LoVo (cell line): ENCODE measurements around the gene FLNA.
"Not testable (repeated sequence)": the region's sequence is repeated elsewhere in the genome, so short reads cannot be mapped to it uniquely, and the experiment has no call there.

ENCODE experiments used
- DNase-seq: peaks from one replicate; pipeline ENCODE4 v3.0.0-alpha.2; 2016; ENCODE audit warnings: low spot score

Gene FLNA

GRCh38 chrX:154397888-154398667 lies 23.6 kb upstream of the FLNA start, which contains the start of gene RPL10:
Gene RPL10 (plus strand): TSS chrX:154398377. CDS start chrX:154398520, 143 bp downstream.
- peak; percentile 92 for DNase-seq

DNA sequence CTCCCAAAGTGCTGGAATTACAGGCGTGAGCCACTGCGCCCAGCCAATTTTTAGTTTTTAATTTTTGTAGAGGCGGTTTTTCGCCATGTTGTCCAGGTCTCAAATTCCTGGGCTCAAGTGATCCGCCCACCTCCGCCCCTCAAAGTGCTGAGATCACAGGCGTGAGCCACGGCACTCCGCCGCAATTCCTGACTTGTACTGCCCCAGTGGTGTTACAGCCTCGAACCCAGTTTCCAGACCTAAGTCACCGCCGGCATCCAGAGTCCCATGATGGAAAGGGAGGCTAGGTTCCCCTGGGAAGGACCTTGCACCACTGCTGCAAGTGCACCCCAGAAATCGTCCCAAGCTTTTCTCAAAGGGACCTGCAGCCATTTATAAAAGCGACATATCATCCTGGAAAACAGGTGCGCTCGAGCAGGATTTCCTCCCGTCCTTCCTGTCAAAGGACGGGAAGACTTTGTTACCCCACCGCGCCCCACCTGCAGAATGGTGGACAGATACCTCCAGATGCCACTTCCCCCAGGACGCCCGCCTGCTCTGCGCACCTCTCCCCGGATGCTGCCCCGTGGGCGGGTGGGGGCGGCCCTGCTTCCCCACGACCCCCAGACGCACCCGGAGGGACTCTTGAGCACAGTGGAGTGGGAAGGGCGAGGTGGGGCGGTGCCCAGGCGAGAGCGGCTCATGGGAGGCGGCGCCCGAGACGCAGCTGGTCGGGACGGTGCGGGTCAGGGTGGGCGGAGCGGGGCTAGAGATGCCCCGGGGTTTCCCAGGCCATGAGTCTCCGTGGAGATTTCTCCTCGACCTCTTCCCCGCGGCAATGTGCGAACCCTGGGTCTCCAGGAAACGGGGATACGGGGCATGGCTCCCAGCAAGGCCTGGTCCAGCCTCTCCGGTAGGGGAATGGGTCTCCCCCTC lies 22.8 kb upstream of the FLNA start:
- peak; percentile 65 for DNase-seq

DNA sequence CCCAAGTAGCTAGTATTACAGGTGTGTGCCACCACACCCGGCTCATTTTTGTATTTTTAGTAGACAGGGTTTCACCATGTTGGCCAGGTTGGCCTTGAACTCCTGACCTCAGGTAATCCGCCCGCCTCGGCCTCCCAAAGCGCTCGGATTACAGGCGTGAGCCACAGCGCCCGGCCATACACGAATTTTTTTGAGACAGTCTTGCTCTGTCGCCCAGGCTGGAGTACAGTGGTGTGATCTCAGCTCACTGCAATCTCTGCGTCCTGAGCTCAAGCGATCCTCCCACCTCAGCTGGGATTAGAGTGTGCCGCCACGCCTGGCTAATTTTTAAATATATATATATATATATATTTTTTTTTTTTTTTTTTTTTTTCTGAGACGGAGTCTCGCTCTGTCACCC lies 21.9 kb upstream of the FLNA start:
- DNase-seq, result not testable (repeated sequence)

DNA sequence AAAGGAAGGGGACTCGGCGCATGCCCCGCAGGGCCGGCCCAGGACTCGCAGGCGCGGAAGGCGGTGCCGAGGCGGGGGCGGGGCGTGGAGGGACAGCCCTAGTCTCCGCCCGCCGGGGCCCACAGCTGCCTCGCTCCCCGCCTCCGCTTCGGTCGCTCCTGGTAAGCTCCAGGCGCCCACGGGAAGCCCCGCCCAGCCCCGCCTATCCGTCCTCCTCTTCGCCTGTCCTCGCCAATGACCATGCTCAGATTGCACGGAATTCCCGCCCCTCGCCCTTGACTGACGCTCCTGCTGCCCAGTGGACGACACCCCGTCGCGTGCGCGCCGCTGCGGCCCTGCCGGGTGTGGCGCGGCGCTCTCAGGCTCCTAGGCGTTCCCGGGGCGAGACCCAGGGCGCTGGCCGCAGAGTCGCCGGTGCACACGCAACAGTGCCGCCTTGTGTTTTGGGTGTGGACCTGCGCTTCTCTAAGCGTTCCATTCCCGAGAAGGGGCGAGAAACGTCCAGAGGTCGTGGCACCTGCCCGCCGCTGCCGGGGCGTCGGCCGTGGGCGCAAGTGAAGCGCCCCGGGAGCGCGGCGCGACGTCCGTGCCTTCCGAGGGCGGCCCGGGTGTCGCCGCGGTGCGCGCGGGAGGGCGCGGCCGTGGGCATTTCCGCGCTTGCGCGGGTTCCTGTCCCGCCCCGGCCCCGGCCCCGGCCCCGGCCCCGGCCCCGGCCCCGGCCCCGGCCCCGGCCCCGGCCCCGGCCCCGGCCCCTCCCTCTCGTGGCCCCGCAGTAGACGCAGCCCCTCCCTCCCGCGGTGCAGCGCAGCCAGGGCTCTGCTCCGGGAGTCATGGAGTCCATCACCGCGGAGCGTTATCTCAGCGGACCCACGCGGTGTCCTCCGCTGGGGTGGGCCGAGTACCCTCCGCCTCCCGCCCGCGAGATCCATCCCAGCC lies 15.6 kb upstream of the FLNA start:
- not testable (repeated sequence) for DNase-seq

DNA sequence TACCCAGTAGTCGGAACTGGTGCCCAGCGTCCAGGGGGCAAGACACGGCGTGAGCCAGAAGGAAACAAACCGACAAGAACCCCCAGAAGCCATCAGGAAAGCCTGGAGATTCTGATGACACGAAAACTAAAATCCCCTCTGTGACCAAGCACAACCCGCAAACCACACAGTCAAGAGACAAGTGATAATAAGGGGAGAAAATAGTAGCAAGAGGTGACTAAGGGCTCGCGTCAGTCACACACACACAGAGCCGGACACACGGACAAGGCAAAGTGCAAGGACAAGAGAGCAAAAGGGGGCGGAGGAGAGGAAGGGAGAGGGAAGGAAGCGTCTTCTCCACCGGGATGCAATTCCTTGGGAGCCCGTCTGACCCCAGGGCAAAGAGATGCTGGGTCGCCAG lies 14.2 kb upstream of the FLNA start:
- not testable (repeated sequence) for DNase-seq

GRCh38 chrX:154388094-154388493 lies 13.7 kb upstream of the FLNA start:
- not testable (repeated sequence) for DNase-seq

GRCh38 chrX:154384284-154384892 lies 10.0 kb upstream of the FLNA start:
- no peak for DNase-seq

GRCh38 chrX:154383359-154384283 lies 9.2 kb upstream of the FLNA start:
- DNase-seq, result no peak

DNA sequence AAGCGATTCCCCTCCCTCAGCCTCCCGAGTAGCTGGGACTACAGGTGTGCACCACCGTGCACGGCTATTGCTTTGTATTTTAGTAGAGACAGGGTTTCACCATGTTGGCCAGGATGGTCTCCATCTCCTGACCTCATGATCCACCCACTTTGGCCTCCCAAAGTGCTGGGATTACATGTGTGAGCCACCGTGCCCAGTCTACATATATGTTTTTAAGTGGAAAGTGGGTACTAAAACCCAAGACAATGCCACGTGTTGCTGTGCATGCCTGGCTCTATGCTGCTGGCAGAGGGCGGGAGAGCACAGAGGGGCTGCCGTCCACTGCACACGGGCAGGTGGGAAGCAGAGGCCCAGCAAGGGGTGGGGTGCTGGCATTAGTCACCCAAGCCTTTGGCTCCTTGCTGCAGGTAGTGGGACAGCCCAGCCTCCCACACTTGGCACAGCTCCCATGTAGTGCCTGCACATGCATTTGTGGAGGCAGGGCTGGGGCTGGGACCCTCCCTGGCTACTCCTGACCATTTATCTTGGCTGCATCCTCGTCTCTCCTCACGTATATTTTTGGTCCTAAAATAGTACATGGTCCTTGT lies 8.1 kb upstream of the FLNA start:
- DNase-seq, result no peak

- DNase-seq, result no peak
Measured at GRCh38 chrX:154381271-154381670, 6.8 kb upstream of the FLNA start.

DNA sequence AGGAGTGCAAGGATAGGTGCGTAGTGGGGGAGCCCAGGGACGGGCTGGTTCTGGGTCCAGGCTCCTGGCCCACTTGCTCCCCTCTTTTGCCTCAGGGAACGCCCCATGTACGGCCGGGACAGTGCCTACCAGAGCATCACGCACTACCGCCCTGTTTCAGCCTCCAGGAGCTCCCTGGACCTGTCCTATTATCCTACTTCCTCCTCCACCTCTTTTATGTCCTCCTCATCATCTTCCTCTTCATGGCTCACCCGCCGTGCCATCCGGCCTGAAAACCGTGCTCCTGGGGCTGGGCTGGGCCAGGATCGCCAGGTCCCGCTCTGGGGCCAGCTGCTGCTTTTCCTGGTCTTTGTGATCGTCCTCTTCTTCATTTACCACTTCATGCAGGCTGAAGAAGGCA lies 6.4 kb upstream of the FLNA start:
- DNase-seq, result no peak

- no peak for DNase-seq
Measured at GRCh38 chrX:154380153-154380552, 5.7 kb upstream of the FLNA start.

DNA sequence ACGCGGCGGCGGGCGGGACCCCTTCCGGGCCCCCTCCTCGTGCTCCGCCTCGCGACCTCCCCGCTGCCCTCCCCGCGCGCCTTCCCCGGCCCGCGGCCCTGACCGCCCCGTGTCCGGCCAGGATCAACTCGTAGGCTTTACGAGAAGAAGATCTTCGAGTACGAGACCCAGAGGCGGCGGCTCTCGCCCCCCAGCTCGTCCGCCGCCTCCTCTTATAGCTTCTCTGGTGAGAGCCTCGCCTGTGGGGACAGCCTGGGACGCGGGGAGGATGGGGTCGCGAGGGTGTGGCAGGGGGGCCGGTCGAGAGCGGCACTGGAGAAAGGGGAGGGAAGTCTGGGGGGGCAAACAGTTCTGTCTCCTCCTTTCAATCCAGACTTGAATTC lies 5.1 kb upstream of the FLNA start:
- no peak for DNase-seq

DNA sequence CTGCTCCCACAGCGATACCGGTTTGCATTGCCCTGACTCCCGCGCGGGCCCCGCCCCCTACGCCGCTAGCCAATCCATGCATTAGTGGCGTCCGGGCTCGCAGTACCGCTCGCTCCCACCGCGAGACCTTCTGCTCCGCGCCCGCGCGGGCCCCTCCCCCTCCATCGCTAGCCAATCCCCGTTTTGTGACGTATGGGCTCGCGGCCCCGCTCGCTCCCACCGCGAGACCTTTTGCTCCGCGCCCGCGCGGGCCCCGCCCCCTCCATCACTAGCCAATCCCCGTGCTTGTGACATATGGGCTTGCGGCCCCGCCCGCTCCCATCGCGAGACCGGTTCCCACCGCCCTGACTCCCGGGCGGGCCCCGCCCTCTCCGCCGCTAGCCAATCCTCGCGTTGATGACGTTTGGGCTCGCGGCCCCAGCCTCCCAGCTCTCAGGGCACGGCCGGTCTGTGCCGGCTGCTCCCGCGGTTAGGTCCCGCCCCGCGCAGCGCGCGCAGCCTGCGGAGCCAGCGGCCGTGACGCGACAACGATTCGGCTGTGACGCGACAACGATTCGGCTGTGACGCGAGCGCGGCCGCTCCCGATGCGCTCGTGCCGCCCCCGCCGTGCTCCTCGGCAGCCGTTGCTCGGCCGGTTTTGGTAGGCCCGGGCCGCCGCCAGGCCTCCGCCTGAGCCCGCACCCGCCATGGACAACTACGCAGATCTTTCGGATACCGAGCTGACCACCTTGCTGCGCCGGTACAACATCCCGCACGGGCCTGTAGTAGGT lies 4.5 kb upstream of the FLNA start, which contains the start of gene EMD:
TSS of gene EMD (plus strand) at position 497 of the 770 bp plus-strand sequence. CDS start at position 687, 190 bp downstream.
- peak; percentile 92 for DNase-seq

- DNase-seq, result no peak
Measured at GRCh38 chrX:154378059-154378798, 3.8 kb upstream of the FLNA start.

GRCh38 chrX:154376774-154377173 lies 2.3 kb upstream of the FLNA start:
- DNase-seq, result no peak

GRCh38 chrX:154375156-154375504 lies 696 bp upstream of the FLNA start:
- no peak for DNase-seq
